NCI-H2107 treated with DMSO at 0.1 percent for 48 hours (cell line): Measurements from ENCODE around the gene FAM25G.
"Not testable (repeated sequence)": the region's sequence is repeated elsewhere in the genome, so short reads cannot be mapped to it uniquely, and the experiment has no call there.

Experiments
- DNase-seq: peaks from one replicate; lab custom pipeline; 2025; ENCODE audit not compliant: unreplicated experiment; lab: John Stamatoyannopoulos, UW

FAM25G gene

GRCh38 chr10:47491600-47491999 is at the start of gene FAM25G:
FAM25G (minus strand) TSS chr10:47491700; CDS start chr10:47491674, 26 bp downstream.
- not testable (repeated sequence) for DNase-seq

- DNase-seq = not testable (repeated sequence)
These were observed 44.9 kb upstream of the FAM25G start for GRCh38 chr10:47536430-47536829.

- DNase-seq = not testable (repeated sequence)
These were observed 32.0 kb upstream of the FAM25G start, which contains the start of gene AGAP9 for GRCh38 chr10:47523475-47523874. AGAP9 (minus strand) TSS chr10:47523638; CDS start chr10:47523526, 112 bp downstream.

GRCh38 chr10:47502313-47502712 is 10.8 kb upstream of the FAM25G start:
- not testable (repeated sequence) for DNase-seq

GRCh38 chr10:47494226-47494625 is 2.7 kb upstream of the FAM25G start:
- DNase-seq = not testable (repeated sequence)

GRCh38 chr10:47489630-47490029 is 1.9 kb downstream of the FAM25G start:
- DNase-seq = not testable (repeated sequence)

- DNase-seq = not testable (repeated sequence)
These were observed 5.6 kb downstream of the FAM25G start for GRCh38 chr10:47485943-47486342.

GRCh38 chr10:47484786-47485185 is 6.7 kb downstream of the FAM25G start:
- DNase-seq = not testable (repeated sequence)

GRCh38 chr10:47483923-47484322 is 7.6 kb downstream of the FAM25G start, which contains the start of gene ANXA8:
ANXA8 (minus strand) TSS chr10:47484115; CDS start chr10:47483933, 182 bp downstream.
- DNase-seq = not testable (repeated sequence)

GRCh38 chr10:47482367-47482766 is 9.1 kb downstream of the FAM25G start:
- DNase-seq = not testable (repeated sequence)

GRCh38 chr10:47481768-47482181 is 9.7 kb downstream of the FAM25G start:
- DNase-seq = not testable (repeated sequence)

- not testable (repeated sequence) for DNase-seq
These were observed 10.2 kb downstream of the FAM25G start for GRCh38 chr10:47481182-47481766.

- not testable (repeated sequence) for DNase-seq
These were observed 11.4 kb downstream of the FAM25G start for GRCh38 chr10:47480133-47480532.

GRCh38 chr10:47478114-47478513 is 13.4 kb downstream of the FAM25G start:
- DNase-seq = not testable (repeated sequence)

GRCh38 chr10:47477078-47477477 is 14.4 kb downstream of the FAM25G start:
- not testable (repeated sequence) for DNase-seq

GRCh38 chr10:47475101-47475500 is 16.4 kb downstream of the FAM25G start:
- DNase-seq = not testable (repeated sequence)

- DNase-seq = not testable (repeated sequence)
These were observed 18.0 kb downstream of the FAM25G start for GRCh38 chr10:47473516-47473915.

GRCh38 chr10:47472647-47473046 is 18.9 kb downstream of the FAM25G start:
- DNase-seq = not testable (repeated sequence)

- not testable (repeated sequence) for DNase-seq
These were observed 19.4 kb downstream of the FAM25G start for GRCh38 chr10:47472072-47472471.

GRCh38 chr10:47468731-47469528 is 22.6 kb downstream of the FAM25G start:
- DNase-seq = not testable (repeated sequence)

GRCh38 chr10:47467957-47468356 is 23.5 kb downstream of the FAM25G start:
- DNase-seq = not testable (repeated sequence)

- not testable (repeated sequence) for DNase-seq
These were observed 24.0 kb downstream of the FAM25G start for GRCh38 chr10:47467458-47467857.
